ENCODE results near the gene ZNF254. TPM values are rescaled to one million over a fixed set of nuclear protein-coding genes. Genes with fewer than 3 reads are reported as not detected.

ZNF254 gene
- total RNA-seq, 1 donor from 2014 or later: 16.9 TPM

GRCh38 chr19:24159707-24160106 lies 72.7 kb downstream of the ZNF254 start:
- H3K9me3 ChIP-seq: peaks cover 21% of the 10 kb centered on the region
- peaks cover 0 to 15% of the 10 kb centered on the region in 2 donors for H3K36me3 ChIP-seq
- H3K4me3 ChIP-seq: no peak overlapping the region
- no peak for DNase-seq (ENCODE audit: extremely low spot score in 2 of 2)
- no peaks in the 10 kb centered on the region for H3K27me3 ChIP-seq
- intact Hi-C loops (cut with DNase I): no loop called here
- TF ChIP-seq POLR2AphosphoS5 (IDR thresholded peaks at IDR 0.05; ENCODE audit: insufficient read depth in 1 of 2, low read depth in 1 of 2): no peak
- no peak for TF ChIP-seq CTCF (IDR thresholded peaks at IDR 0.05)
- no peak for TF ChIP-seq POLR2A (IDR thresholded peaks at IDR 0.05)
- no peak overlapping the region for H3K27ac ChIP-seq
- no peaks in the 10 kb centered on the region for H3K4me1 ChIP-seq

GRCh38 chr19:24166055-24166454 lies 79.1 kb downstream of the ZNF254 start:
- TF ChIP-seq POLR2AphosphoS5 (IDR thresholded peaks at IDR 0.05; ENCODE audit: insufficient read depth in 1 of 2, low read depth in 1 of 2): no peak
- no peak for TF ChIP-seq POLR2A (IDR thresholded peaks at IDR 0.05)
- TF ChIP-seq CTCF (IDR thresholded peaks at IDR 0.05): no peak
- Histone ChIP-seq H3K4me3 (no peak overlapping the region), H3K36me3 (no peaks in the 10 kb centered on the region), H3K4me1 (no peaks in the 10 kb centered on the region), H3K27me3 (no peaks in the 10 kb centered on the region), H3K27ac (no peak overlapping the region), H3K9me3 (peaks cover 10% of the 10 kb centered on the region)
- no peak for DNase-seq (ENCODE audit: extremely low spot score in 2 of 2)
- intact Hi-C loops (cut with DNase I): no loop called here

GRCh38 chr19:24173882-24174281 lies 86.9 kb downstream of the ZNF254 start:
- Histone ChIP-seq H3K27me3 (no peaks in the 10 kb centered on the region), H3K27ac (no peak overlapping the region), H3K36me3 (no peaks in the 10 kb centered on the region), H3K4me1 (no peaks in the 10 kb centered on the region), H3K4me3 (no peak overlapping the region), H3K9me3 (peaks cover 6% of the 10 kb centered on the region)
- no peak for DNase-seq (ENCODE audit: extremely low spot score in 2 of 2)
- TF ChIP-seq POLR2A (IDR thresholded peaks at IDR 0.05): no peak
- no peak for TF ChIP-seq CTCF (IDR thresholded peaks at IDR 0.05)
- TF ChIP-seq POLR2AphosphoS5 (IDR thresholded peaks at IDR 0.05; ENCODE audit: insufficient read depth in 1 of 2, low read depth in 1 of 2): no peak
- intact Hi-C loops (cut with DNase I): no loop called here

DNA sequence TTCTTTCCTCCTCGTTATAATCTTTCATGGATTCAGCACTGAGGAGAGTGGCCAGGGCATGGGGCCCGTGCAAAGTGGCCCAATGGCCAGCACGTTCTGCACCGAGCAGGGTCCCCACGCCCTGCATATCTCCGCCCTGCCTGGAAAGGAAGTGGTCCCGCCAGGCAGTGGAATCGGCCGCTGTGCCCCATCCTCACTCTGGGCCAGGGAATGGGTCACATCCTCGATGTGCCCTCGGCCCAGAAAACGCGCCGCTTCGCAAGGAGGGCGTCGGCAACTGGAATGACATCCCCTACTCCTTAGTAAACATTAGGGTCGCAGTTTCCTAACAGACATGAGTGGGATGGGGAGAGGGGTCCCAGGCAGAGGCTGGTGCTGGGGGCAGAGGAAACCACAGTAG lies 90.7 kb downstream of the ZNF254 start:
- Histone ChIP-seq H3K9me3 (peaks cover 6% of the 10 kb centered on the region), H3K4me3 (no peak overlapping the region), H3K27me3 (no peaks in the 10 kb centered on the region), H3K27ac (no peak overlapping the region), H3K4me1 (no peaks in the 10 kb centered on the region), H3K36me3 (no peaks in the 10 kb centered on the region)
- no peak for DNase-seq (ENCODE audit: extremely low spot score in 2 of 2)
- intact Hi-C loops (cut with DNase I): no loop called here
- TF ChIP-seq POLR2AphosphoS5 (IDR thresholded peaks at IDR 0.05; ENCODE audit: insufficient read depth in 1 of 2, low read depth in 1 of 2) (no peak), CTCF (IDR thresholded peaks at IDR 0.05) (no peak), POLR2A (IDR thresholded peaks at IDR 0.05) (no peak)

GRCh38 chr19:24178207-24178606 lies 91.2 kb downstream of the ZNF254 start:
- no peaks in the 10 kb centered on the region for H3K27me3 ChIP-seq
- no peak for TF ChIP-seq POLR2A (IDR thresholded peaks at IDR 0.05)
- no peak for TF ChIP-seq CTCF (IDR thresholded peaks at IDR 0.05)
- no peak for TF ChIP-seq POLR2AphosphoS5 (IDR thresholded peaks at IDR 0.05; ENCODE audit: insufficient read depth in 1 of 2, low read depth in 1 of 2)
- no peak overlapping the region for H3K4me3 ChIP-seq
- intact Hi-C loops (cut with DNase I): no loop called here
- DNase-seq (ENCODE audit: extremely low spot score in 2 of 2): no peak
- H3K36me3 ChIP-seq: no peaks in the 10 kb centered on the region
- no peak overlapping the region for H3K27ac ChIP-seq
- peaks cover 6% of the 10 kb centered on the region for H3K9me3 ChIP-seq
- H3K4me1 ChIP-seq: no peaks in the 10 kb centered on the region

Other genes with a start within 250 kb of the ZNF254 start
- gene ZNF726, start 172.3 kb upstream of the ZNF254 start, total RNA-seq: 2.5 TPM

All from vagina (tissue), 2 donors.